Neural cell (in vitro differentiated cells): ENCODE results near the gene MTR. TPM values are rescaled to one million over a fixed set of nuclear protein-coding genes. Genes with fewer than 3 reads are reported as not detected.

Experiments used
- H2AFZ ChIP-seq: fragments of 200-600, 300-800 bp; sonication (generic), shearing (Covaris generic); 2 replicates; pipeline ENCODE4 v1.6.0; 2014; ENCODE audit warnings: low read depth, mild to moderate bottlenecking, antibody characterized with exemption, low read length, moderate library complexity
- H3F3A ChIP-seq: fragments of 200-600 bp; shearing (Covaris generic); 2 replicates; pipeline ENCODE4 v1.6.1; 2016; ENCODE audit warnings: mild to moderate bottlenecking, moderate library complexity, mixed read lengths, antibody characterized with exemption, low read length; ENCODE audit not compliant: insufficient read depth, poor library complexity, severe bottlenecking
- H3K27ac ChIP-seq: fragments of 200-600, 300-800 bp; sonication (generic), shearing (Covaris generic); 2 replicates; pipeline ENCODE4 v1.5.1; 2014; ENCODE audit warnings: mild to moderate bottlenecking, low read length, moderate library complexity
- H3K27me3 ChIP-seq: fragments of 300-800, 200-600 bp; sonication (generic), shearing (Covaris generic); 2 replicates; pipeline ENCODE4 v1.6.0; 2014; ENCODE audit warnings: mild to moderate bottlenecking, low read depth, low read length, moderate library complexity; ENCODE audit not compliant: insufficient read depth
- H3K36me3 ChIP-seq: fragments of 300-800, 200-600 bp; sonication (generic), shearing (Covaris generic); 2 replicates; pipeline ENCODE4 v1.5.1; 2014; ENCODE audit warnings: mild to moderate bottlenecking, antibody characterized with exemption, low read length, moderate library complexity; ENCODE audit not compliant: insufficient read depth
- H3K4me2 ChIP-seq: fragments of 300-800, 200-600 bp; sonication (generic), shearing (Covaris generic); 2 replicates; pipeline ENCODE4 v1.6.0; 2014; ENCODE audit warnings: mild to moderate bottlenecking, low read length
- H3K4me3 ChIP-seq: fragments of 300-800, 200-600 bp; sonication (generic), shearing (Covaris generic); 2 replicates; pipeline ENCODE4 v1.5.1; 2014; ENCODE audit warnings: mild to moderate bottlenecking, low read length, moderate library complexity
- H3K79me2 ChIP-seq: fragments of 200-600 bp; shearing (Covaris generic); replicated peaks from 2 replicates; pipeline ENCODE4 v1.6.0; 2014; ENCODE audit warnings: mild to moderate bottlenecking, low read length, moderate library complexity; ENCODE audit not compliant: insufficient read depth
- H3K9ac ChIP-seq: fragments of 300-800, 200-600 bp; sonication (generic), shearing (Covaris generic); 2 replicates; pipeline ENCODE4 v1.6.1; 2016; ENCODE audit warnings: mild to moderate bottlenecking, low read length, mixed read lengths
- H3K9me2 ChIP-seq: fragments of 200-600 bp; shearing (Covaris generic); 2 replicates; pipeline ENCODE4 v1.6.1; 2016; ENCODE audit warnings: mild to moderate bottlenecking, low read length, mixed read lengths; ENCODE audit not compliant: insufficient read depth
- H3K9me3 ChIP-seq: fragments of 200-600, 300-800 bp; sonication (generic), shearing (Covaris generic); 2 replicates; pipeline ENCODE4 v1.6.1; 2016; ENCODE audit warnings: mild to moderate bottlenecking, mixed run types, low read length, moderate library complexity, mixed read lengths
- H4K20me1 ChIP-seq: fragments of 200-600 bp; shearing (Covaris generic); 2 replicates; pipeline ENCODE4 v1.6.1; 2016; ENCODE audit warnings: mild to moderate bottlenecking, mixed run types; ENCODE audit not compliant: insufficient read depth
- CTCF ChIP-seq: fragments of 450-650 bp; IDR thresholded peaks from 2 replicates; pipeline ENCODE4 v1.5.1; 2014; ENCODE audit warnings: antibody characterized with exemption, mild to moderate bottlenecking, moderate library complexity; ENCODE audit not compliant: poor library complexity, severe bottlenecking
- EP300 ChIP-seq: fragments of 450-650 bp; conservative IDR thresholded peaks from 2 replicates; pipeline ENCODE4 v1.6.1; 2014; ENCODE audit warnings: antibody characterized with exemption, mild to moderate bottlenecking, moderate library complexity; ENCODE audit not compliant: poor library complexity, severe bottlenecking
- EZH2 ChIP-seq: fragments of 200-600, 300-800 bp; shearing (Covaris generic), sonication (generic); IDR thresholded peaks from 2 replicates; pipeline ENCODE4 v1.6.1; 2014; ENCODE audit warnings: antibody characterized with exemption, low read length, borderline replicate concordance, mild to moderate bottlenecking; ENCODE audit not compliant: insufficient read depth, poor library complexity, severe bottlenecking
- MXI1 ChIP-seq: fragments of 450-650 bp; conservative IDR thresholded peaks from 2 replicates; pipeline ENCODE4 v1.6.1; 2014; ENCODE audit warnings: antibody characterized with exemption, mild to moderate bottlenecking; ENCODE audit not compliant: poor library complexity, severe bottlenecking
- POLR2AphosphoS5 ChIP-seq: IDR thresholded peaks from 2 replicates; pipeline ENCODE4 v1.6.1; 2012
- RAD21 ChIP-seq: fragments of 450-650 bp; conservative IDR thresholded peaks from 2 replicates; pipeline ENCODE4 v1.6.1; 2014; ENCODE audit warnings: antibody characterized with exemption, mild to moderate bottlenecking, moderate library complexity
- REST ChIP-seq: IDR thresholded peaks from 2 replicates; pipeline ENCODE4 v1.6.1; 2012; ENCODE audit warnings: borderline replicate concordance
- SMC3 ChIP-seq: fragments of 450-650 bp; conservative IDR thresholded peaks from 2 replicates; pipeline ENCODE4 v1.6.1; 2014; ENCODE audit warnings: antibody characterized with exemption, mild to moderate bottlenecking, moderate library complexity; ENCODE audit not compliant: poor library complexity
- TAF1 ChIP-seq: IDR thresholded peaks from 2 replicates; pipeline ENCODE4 v1.6.1; 2012; ENCODE audit warnings: low read depth
- polyA plus RNA-seq: library from polyadenylated mRNA; depleted of rRNA; stranded (reverse); fragments of >200 nt; gene quantifications from 2 replicates; pipeline ENCODE4 v1.2.3, GENCODE V29; 2014

MTR gene
- polyA plus RNA-seq, 1 donor from 2014 or later = 14.1 TPM

- H3K9ac ChIP-seq = no peak overlapping the region
- TF ChIP-seq SMC3 (no peak), TAF1 (no peak), MXI1 (no peak), POLR2AphosphoS5 (no peak), EP300 (no peak), CTCF (no peak), RAD21 (no peak), REST (no peak), EZH2 (no peak)
Observed at GRCh38 chr1:236760480-236760879, 34.6 kb upstream of the MTR start.

GRCh38 chr1:236760986-236761385, 34.1 kb upstream of the MTR start:
- Histone ChIP-seq H3K27me3 (no peaks in the 10 kb centered on the region), H3K4me3 (no peak overlapping the region), H3K36me3 (no peaks in the 10 kb centered on the region), H3K9me2 (no peaks in the 10 kb centered on the region), H3K79me2 (no peaks in the 10 kb centered on the region), H3K4me2 (no peak overlapping the region), H3K27ac (no peak overlapping the region), H3K9ac (no peak overlapping the region), H2AFZ (no peak overlapping the region), H3F3A (no peaks in the 10 kb centered on the region), H4K20me1 (no peaks in the 10 kb centered on the region), H3K9me3 (no peaks in the 10 kb centered on the region)
- TF ChIP-seq EP300 = no peak

More at GRCh38 chr1:236760480-236760879, 34.6 kb upstream of the MTR start:
- Histone ChIP-seq H3K27ac (no peak overlapping the region), H2AFZ (no peak overlapping the region), H4K20me1 (no peaks in the 10 kb centered on the region), H3K27me3 (no peaks in the 10 kb centered on the region), H3K9me2 (no peaks in the 10 kb centered on the region), H3F3A (no peaks in the 10 kb centered on the region), H3K4me3 (no peak overlapping the region), H3K79me2 (no peaks in the 10 kb centered on the region), H3K36me3 (no peaks in the 10 kb centered on the region), H3K4me2 (no peak overlapping the region), H3K9me3 (no peaks in the 10 kb centered on the region)
